Right lobe of liver (tissue), 4 donors: ENCODE measurements around the gene DENND2A.

ENCODE experiments used
- POLR2A ChIP-seq: fragments of 450-650 bp; IDR thresholded peaks from one replicate; pipeline ENCODE4 v1.6.1; 2017; ENCODE audit warnings: antibody characterized with exemption, mild to moderate bottlenecking
- TF ChIP-seq, protein P1 (sequence below), 4 donors: fragments of 200-600 bp in 3 of 4; fragments of 450-650 bp in 1 of 4; IDR thresholded peaks; one replicate each; pipeline versions ENCODE4 v1.5.1 to v1.8.0; 2016 to 2022; ENCODE audit warnings: antibody characterized with exemption in 4 of 4, mild to moderate bottlenecking in 2 of 4
- donor health status: DM: no; HTN: no; CAD: no.
- donor health status: DM: no; HTN: no; CAD: no.
- donor health status: DM: no; HTN: yes; CAD: no.

DNA sequence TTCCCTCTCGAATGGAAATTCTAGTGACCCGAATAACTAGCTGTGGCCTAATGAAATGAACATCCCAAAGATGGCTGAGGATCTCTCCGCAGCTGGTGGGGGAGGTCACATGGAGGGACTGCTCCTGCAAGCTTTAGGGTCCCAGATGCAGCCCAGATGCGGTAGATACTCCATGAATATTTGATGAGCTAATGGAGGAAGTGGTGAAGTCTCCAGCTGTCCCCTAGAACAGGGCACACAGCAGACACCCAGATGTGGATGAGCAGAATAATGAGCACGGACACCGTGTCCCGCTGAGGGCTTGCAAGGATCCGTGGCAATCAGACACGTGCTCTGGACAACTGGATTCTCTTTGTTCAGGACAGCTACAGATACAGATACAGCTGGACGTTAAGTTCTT, 59.2 kb downstream of the DENND2A start:
- TF ChIP-seq, protein P1, sequence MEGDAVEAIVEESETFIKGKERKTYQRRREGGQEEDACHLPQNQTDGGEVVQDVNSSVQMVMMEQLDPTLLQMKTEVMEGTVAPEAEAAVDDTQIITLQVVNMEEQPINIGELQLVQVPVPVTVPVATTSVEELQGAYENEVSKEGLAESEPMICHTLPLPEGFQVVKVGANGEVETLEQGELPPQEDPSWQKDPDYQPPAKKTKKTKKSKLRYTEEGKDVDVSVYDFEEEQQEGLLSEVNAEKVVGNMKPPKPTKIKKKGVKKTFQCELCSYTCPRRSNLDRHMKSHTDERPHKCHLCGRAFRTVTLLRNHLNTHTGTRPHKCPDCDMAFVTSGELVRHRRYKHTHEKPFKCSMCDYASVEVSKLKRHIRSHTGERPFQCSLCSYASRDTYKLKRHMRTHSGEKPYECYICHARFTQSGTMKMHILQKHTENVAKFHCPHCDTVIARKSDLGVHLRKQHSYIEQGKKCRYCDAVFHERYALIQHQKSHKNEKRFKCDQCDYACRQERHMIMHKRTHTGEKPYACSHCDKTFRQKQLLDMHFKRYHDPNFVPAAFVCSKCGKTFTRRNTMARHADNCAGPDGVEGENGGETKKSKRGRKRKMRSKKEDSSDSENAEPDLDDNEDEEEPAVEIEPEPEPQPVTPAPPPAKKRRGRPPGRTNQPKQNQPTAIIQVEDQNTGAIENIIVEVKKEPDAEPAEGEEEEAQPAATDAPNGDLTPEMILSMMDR (IDR thresholded peaks at IDR 0.05), result no peak
- TF ChIP-seq POLR2A, result no peak
